D721Med (cell line): ENCODE data around the gene NSD2.

Experiments used
- DNase-seq: peaks from one replicate; pipeline ENCODE4 v3.0.0; 2011; ENCODE audit warnings: low spot score; ENCODE audit not compliant: insufficient read length
- FAIRE-seq: peaks from 2 replicates; lab custom pipeline; 2011; peaks lifted over from hg19 to GRCh38; lab: Jason Lieb, UNC
- TF ChIP-seq, protein P1 (sequence below): IDR thresholded peaks from 2 replicates; pipeline ENCODE4 v1.5.1; 2012; ENCODE audit warnings: mild to moderate bottlenecking, control low read depth; ENCODE audit not compliant: insufficient read depth; ENCODE audit errors: missing control alignments

NSD2 gene

DNA sequence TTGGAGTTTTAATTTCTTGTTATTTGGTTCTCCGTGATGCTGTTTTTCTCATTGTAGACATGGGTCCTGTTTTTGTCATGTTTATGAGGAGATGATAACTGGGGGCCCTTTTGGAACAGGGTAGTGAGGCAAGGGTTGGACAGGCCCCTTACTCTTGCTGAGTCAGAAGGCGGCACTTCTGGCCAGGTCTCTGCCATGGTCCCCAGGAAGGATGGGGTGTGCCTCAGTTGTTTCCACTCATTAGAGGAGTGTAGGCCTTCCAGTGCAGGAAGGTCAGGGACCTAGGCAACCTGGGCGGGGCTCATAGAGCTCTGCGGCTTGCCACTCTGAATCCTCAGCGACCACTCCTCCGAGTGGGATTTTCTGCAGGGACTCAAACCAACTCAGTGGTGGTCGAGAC is 69.4 kb downstream of the NSD2 start:
- DNase-seq, result no peak
- no peak for FAIRE-seq
- TF ChIP-seq, protein P1, sequence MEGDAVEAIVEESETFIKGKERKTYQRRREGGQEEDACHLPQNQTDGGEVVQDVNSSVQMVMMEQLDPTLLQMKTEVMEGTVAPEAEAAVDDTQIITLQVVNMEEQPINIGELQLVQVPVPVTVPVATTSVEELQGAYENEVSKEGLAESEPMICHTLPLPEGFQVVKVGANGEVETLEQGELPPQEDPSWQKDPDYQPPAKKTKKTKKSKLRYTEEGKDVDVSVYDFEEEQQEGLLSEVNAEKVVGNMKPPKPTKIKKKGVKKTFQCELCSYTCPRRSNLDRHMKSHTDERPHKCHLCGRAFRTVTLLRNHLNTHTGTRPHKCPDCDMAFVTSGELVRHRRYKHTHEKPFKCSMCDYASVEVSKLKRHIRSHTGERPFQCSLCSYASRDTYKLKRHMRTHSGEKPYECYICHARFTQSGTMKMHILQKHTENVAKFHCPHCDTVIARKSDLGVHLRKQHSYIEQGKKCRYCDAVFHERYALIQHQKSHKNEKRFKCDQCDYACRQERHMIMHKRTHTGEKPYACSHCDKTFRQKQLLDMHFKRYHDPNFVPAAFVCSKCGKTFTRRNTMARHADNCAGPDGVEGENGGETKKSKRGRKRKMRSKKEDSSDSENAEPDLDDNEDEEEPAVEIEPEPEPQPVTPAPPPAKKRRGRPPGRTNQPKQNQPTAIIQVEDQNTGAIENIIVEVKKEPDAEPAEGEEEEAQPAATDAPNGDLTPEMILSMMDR, result no peak

DNA sequence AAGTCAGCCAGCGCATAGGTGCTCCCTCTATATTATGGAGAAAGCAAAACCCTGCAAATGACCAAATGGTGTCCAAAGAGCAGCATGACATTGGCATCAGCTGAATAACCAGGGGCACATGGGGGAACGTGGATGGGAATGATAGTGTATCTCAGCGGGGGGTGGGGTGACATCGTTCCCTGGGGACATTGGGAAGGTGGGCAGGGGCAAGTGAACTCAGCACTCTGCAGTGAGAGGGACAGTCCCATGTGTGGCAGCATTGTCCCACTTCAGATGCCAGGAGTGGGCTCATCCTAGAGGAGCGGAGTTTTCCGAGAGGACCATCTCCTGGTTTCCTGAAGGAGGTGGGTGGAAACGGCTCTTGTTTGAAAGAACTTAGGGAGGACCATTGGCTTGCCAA is 72.7 kb downstream of the NSD2 start:
- TF ChIP-seq, protein P1, result no peak
- DNase-seq (no peak), FAIRE-seq (no peak)

DNA sequence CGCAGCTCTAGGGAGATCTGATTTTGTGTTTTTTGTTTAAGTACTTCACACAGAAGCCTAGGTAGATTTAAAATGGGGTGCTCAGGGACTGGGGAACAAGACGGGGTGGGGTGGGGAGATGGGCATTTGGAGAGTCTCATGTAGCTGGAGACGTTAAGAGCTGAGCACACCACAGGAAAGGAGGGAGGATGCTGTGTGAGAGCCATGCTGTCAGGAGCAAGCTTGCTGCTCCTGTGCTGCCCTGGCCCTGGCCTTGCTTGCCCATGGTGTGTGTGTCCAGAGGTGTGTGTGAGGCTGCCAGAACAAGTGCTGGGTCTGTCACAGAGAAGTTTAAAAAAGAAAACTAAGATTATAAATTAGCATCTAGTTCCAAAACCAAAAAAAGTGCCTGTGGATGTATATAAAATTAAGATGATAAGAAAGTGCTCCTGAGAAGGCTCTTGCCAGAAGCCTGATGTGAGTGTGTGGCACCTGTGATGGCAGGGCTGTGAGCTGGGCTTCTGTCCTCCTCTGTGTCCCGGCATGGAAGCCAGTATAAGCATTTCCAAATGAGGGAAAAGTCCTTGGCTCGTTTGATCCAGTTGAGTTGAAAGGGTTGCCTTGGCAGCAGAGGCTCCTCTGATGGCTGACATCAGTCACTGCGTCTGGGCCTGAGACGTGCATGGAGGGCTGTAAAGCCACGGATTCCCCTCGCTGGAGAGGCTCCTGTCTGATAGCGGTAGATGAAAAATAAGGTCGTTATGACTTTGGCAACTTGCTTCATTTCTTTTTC is 74.1 kb downstream of the NSD2 start:
- DNase-seq (no peak), FAIRE-seq (no peak)
- TF ChIP-seq, protein P1, result no peak

DNA sequence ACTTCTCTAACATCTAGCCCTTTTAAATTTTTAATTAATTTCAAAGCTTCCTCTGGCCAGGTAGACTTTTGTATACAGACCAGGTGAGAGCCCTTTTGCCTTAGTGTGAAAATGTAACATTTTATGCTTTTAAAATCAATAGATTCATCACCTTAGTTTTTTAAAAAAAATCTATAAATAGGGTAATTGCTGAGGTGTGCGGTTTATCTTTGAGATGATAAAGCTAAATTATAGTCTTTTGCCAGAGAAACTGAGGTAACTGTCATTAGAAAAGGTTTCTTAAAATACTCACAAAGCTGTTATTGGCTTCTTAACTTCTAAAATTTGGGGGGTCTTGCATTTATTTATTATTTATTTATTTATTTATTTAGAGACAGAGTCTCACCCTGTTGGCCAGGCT is 74.7 kb downstream of the NSD2 start:
- DNase-seq (no peak), FAIRE-seq (no peak)
- TF ChIP-seq, protein P1, result no peak

DNA sequence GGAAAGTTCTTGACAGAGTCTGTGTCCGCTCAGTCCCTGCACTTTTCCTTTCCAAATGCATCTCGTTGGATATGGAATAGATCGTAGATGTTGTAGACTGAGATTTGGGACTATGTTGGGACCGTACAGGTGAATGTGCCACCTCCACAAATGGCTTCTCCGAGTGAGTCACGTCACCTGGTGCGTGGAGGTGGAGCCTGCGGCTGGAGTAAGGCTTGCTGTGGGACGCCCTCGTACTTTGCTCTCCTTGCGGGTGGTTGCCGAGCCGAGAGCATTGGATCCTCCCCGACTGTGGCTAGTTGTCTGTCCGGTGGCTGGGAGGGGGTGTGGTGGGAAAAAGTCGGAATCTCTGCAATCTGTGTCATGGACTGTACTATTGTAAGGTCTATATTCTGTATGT is 77.0 kb downstream of the NSD2 start:
- DNase-seq, result no peak
- no peak for FAIRE-seq
- TF ChIP-seq, protein P1, result no peak

DNA sequence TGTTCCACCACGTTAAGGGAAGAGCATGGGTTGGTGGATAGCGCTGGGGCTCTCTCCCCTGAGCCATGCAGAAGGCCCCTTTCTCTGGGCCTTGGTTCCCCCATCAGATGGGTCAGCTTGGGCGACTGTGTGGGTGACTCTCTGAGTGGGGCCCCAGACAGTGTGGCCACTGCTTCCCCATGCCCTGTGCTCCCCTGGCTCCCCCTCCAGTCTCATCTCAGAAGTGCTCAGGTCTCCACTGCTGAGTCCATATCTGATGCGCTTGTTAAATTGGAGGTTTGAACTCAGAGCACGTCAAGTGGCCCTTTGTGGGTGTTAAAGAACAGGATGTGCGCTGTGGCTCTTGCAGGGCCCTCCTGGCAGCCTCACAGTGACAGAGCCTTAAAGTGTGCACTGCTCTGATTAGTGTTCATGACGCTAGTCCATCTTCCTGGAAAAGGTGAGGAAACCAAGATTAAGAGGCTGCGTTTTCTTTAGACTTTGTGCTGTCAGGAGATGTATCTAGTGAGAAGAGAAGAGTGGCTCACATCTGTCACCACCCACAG is 77.8 kb downstream of the NSD2 start:
- no peak for FAIRE-seq
- DNase-seq, result no peak
- TF ChIP-seq, protein P1, result no peak

DNA sequence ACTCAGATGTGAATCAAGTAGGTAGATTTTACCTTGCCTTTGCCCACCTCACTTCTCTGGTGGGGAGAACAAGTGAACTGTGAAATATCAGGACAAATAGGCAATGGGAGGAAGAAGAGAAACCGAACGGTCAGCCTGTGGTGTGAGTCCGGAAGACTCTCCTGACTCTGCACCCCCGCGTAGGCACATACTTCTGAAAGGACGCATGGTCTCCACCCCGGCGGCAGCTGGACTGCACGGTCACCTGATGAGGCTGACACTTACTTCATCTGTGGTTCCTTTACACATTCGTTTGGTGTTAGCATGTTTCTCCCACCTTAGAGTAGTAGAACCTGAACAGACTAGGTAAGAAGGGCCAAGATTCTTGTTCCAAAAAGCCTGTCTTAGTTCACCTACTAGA is 79.2 kb downstream of the NSD2 start:
- TF ChIP-seq, protein P1, result no peak
- DNase-seq (no peak), FAIRE-seq (no peak)
